GM12878 (cell line): ENCODE measurements around the gene DCLK2.

ENCODE experiments used
- BRCA1 ChIP-seq: IDR thresholded peaks from 2 replicates; pipeline ENCODE4 v1.6.1; 2011; ENCODE audit warnings: low read depth, low read length, improper control_type of control experiment
- EZH2 ChIP-seq: IDR thresholded peaks from 2 replicates; pipeline ENCODE4 v1.6.1; 2012; ENCODE audit warnings: low read depth, mild to moderate bottlenecking, control low read depth, inconsistent platforms, low read length, borderline replicate concordance; ENCODE audit not compliant: control insufficient read depth
- POLR2AphosphoS5 ChIP-seq: IDR thresholded peaks from 2 replicates; pipeline ENCODE4 v1.6.1; 2011; ENCODE audit warnings: mild to moderate bottlenecking, low read length, inconsistent platforms
- ZNF622 ChIP-seq: fragments of 450-650 bp; IDR thresholded peaks from 2 replicates; pipeline ENCODE4 v1.6.1; 2017; ENCODE audit warnings: mild to moderate bottlenecking, inconsistent platforms

DNA sequence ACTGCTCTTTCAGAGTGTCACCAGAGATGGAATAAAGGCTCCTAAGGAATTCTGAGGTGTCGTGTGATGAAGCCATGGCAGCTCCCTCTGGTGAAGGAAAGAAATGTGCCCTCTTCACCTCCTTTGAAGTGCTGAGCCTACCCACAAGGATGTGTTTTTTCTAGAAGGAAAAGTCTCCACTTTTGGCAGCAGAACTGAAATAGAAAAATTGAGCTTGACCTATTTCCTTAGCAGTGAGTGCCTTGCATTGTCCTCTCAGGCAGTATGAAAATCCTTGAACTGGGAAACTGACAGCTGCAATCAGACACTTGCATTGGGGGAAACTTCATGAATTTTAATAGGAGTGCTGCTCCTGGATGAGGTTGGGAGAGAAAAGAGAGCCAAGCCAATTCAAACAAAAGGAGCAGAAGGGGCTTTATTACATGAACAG is 95.2 kb downstream of the DCLK2 start:
- TF ChIP-seq BRCA1 (no peak), EZH2 (no peak), POLR2AphosphoS5 (no peak), ZNF622 (no peak)
